ENCODE results near the gene RAB7B. TPM values are rescaled to one million over a fixed set of nuclear protein-coding genes. Genes with fewer than 3 reads are reported as not detected.
A peak's percentile ranks its signal among the peaks of the same experiment; 100 is the strongest.

RAB7B gene
- total RNA-seq, 1 donor from 2014 or later = not detected

DNA sequence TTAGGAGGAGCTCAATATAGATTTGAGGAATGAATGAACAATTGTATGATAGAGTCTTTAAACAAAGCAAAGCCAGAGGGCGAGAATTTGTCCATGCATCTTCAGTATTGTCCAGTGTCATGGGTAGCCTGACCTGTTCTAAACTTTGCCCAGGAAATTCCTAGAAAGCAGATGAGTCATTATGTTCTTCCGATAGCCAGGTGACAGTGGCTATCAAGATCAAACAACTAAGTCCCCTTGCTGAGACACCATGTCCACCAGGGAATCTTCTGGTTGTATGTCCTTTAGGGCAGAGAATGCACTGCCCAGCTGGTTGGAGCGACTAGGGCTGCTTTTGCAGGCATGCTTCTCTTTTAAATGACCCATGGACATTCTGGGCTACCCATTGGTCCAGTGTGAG lies 58.1 kb downstream of the RAB7B start:
- no peak overlapping the region for H2AFZ ChIP-seq (replicated peaks)
- no peak overlapping the region for H3K9ac ChIP-seq
- H3K9me3 ChIP-seq (ENCODE audit: low read depth) = no peaks in the 10 kb centered on the region
- Mint-ChIP-seq H3K4me3 (no peak overlapping the region), H3K27ac (no peak overlapping the region), H3K36me3 (no peaks in the 10 kb centered on the region), H3K27me3 (ENCODE audit: insufficient read depth, low read depth) (peaks cover 13% of the 10 kb centered on the region), H3K4me1 (peaks cover 25% of the 10 kb centered on the region), H3K9me3 (no peaks in the 10 kb centered on the region)
- H3K4me3 ChIP-seq = no peak overlapping the region
- H3F3A ChIP-seq (ENCODE audit: low read depth) = no peaks in the 10 kb centered on the region
- H3K27me3 ChIP-seq = no peaks in the 10 kb centered on the region
- H3K79me2 ChIP-seq (ENCODE audit: low read depth) = no peaks in the 10 kb centered on the region
- TF ChIP-seq EZH2phosphoT487 (IDR thresholded peaks at IDR 0.05) = no peak
- no peak for TF ChIP-seq EZH2 (IDR thresholded peaks at IDR 0.05)
- TF ChIP-seq, protein P1, sequence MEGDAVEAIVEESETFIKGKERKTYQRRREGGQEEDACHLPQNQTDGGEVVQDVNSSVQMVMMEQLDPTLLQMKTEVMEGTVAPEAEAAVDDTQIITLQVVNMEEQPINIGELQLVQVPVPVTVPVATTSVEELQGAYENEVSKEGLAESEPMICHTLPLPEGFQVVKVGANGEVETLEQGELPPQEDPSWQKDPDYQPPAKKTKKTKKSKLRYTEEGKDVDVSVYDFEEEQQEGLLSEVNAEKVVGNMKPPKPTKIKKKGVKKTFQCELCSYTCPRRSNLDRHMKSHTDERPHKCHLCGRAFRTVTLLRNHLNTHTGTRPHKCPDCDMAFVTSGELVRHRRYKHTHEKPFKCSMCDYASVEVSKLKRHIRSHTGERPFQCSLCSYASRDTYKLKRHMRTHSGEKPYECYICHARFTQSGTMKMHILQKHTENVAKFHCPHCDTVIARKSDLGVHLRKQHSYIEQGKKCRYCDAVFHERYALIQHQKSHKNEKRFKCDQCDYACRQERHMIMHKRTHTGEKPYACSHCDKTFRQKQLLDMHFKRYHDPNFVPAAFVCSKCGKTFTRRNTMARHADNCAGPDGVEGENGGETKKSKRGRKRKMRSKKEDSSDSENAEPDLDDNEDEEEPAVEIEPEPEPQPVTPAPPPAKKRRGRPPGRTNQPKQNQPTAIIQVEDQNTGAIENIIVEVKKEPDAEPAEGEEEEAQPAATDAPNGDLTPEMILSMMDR (IDR thresholded peaks at IDR 0.05) = no peak
- peaks cover 21% of the 10 kb centered on the region for H3K4me1 ChIP-seq
- H4K20me1 ChIP-seq (ENCODE audit: low read depth) = no peaks in the 10 kb centered on the region
- no peak overlapping the region for H3K27ac ChIP-seq
- no peak overlapping the region for H3K4me2 ChIP-seq
- H3K36me3 ChIP-seq = no peaks in the 10 kb centered on the region
- no peak for DNase-seq (ENCODE audit: low spot score)

DNA sequence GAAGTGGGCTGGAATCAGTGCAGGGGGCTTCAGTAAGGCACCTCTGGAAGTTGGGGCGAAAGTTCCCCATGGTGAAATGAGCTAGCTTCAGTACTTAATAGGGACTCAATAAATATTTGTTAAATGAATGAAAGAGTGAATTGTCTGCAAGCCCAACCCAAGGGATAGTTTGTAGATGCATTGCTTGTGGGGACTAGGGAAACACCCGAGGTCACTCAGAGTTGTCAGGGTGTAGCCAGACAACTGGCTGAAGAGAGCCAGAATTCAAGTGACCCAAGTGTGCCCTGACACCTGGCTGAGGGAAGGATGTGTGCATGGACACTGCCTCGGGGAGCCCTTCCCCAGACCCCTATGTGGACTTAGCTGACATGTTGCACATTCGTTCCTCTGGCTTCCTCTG lies 58.7 kb downstream of the RAB7B start:
- H3K4me3 ChIP-seq = no peak overlapping the region
- H3K36me3 ChIP-seq = no peaks in the 10 kb centered on the region
- no peak overlapping the region for H2AFZ ChIP-seq (replicated peaks)
- H3K27ac ChIP-seq = no peak overlapping the region
- H3K9ac ChIP-seq = no peak overlapping the region
- no peaks in the 10 kb centered on the region for H3K79me2 ChIP-seq (ENCODE audit: low read depth)
- H3K4me1 ChIP-seq = peaks cover 27% of the 10 kb centered on the region
- no peaks in the 10 kb centered on the region for H3K36me3 Mint-ChIP-seq
- TF ChIP-seq EZH2phosphoT487 (IDR thresholded peaks at IDR 0.05) = no peak
- TF ChIP-seq, protein P1 (IDR thresholded peaks at IDR 0.05) = no peak
- TF ChIP-seq EZH2 (IDR thresholded peaks at IDR 0.05) = no peak
- no peak overlapping the region for H3K27ac Mint-ChIP-seq
- H4K20me1 ChIP-seq (ENCODE audit: low read depth) = no peaks in the 10 kb centered on the region
- H3K27me3 Mint-ChIP-seq (ENCODE audit: insufficient read depth, low read depth) = peaks cover 14% of the 10 kb centered on the region
- no peaks in the 10 kb centered on the region for H3F3A ChIP-seq (ENCODE audit: low read depth)
- no peaks in the 10 kb centered on the region for H3K9me3 Mint-ChIP-seq
- no peak overlapping the region for H3K4me2 ChIP-seq
- H3K27me3 ChIP-seq = no peaks in the 10 kb centered on the region
- DNase-seq (ENCODE audit: low spot score) = no peak
- peaks cover 30% of the 10 kb centered on the region for H3K4me1 Mint-ChIP-seq
- H3K9me3 ChIP-seq (ENCODE audit: low read depth) = no peaks in the 10 kb centered on the region
- no peak overlapping the region for H3K4me3 Mint-ChIP-seq

DNA sequence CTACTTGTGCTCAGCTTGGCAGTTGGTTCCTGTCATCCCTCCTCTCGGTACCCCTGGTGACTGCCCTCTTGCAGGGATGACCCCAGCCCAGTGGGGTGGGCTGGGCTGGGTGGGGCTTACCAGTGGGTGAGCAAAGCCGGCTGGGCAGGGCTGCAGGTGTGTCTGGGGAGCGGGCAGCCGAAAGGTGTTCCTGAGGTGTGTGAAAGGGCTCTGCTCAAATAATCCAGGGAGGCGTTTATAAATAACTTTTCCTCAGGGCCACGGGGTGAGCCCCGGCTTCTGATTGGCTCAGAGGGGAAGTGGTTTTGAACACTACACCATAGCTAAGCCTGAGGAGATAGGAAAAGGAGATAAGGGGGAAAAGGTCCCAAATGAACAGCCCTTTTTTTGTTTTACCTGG lies 60.0 kb downstream of the RAB7B start, which contains the start of gene SLC26A9:
SLC26A9 (minus strand) TSS at position 212 of the 400 bp plus-strand sequence. CDS start 7,636 bp downstream, outside the sequence.
- Histone ChIP-seq H3K9me3 (ENCODE audit: low read depth) (no peaks in the 10 kb centered on the region), H3K4me2 (peak within 1 kb of the TSS; percentile 31), H3K36me3 (no peaks in the 10 kb centered on the region), H3K27me3 (no peaks in the 10 kb centered on the region), H4K20me1 (ENCODE audit: low read depth) (no peaks in the 10 kb centered on the region), H3K9ac (no peak within 1 kb of the TSS), H3K4me3 (no peak within 1 kb of the TSS), H2AFZ (replicated peaks) (no peak within 1 kb of the TSS), H3K27ac (no peak within 1 kb of the TSS), H3F3A (ENCODE audit: low read depth) (no peaks in the 10 kb centered on the region), H3K79me2 (ENCODE audit: low read depth) (no peaks in the 10 kb centered on the region), H3K4me1 (peaks cover 30% of the 10 kb centered on the region)
- Mint-ChIP-seq H3K4me1 (peaks cover 32% of the 10 kb centered on the region), H3K9me3 (no peaks in the 10 kb centered on the region), H3K4me3 (no peak within 1 kb of the TSS), H3K27ac (no peak within 1 kb of the TSS), H3K36me3 (no peaks in the 10 kb centered on the region), H3K27me3 (ENCODE audit: insufficient read depth, low read depth) (peaks cover 17% of the 10 kb centered on the region)
- no peak for DNase-seq (ENCODE audit: low spot score)
- TF ChIP-seq EZH2phosphoT487 (IDR thresholded peaks at IDR 0.05) (no peak), EZH2 (IDR thresholded peaks at IDR 0.05) (no peak)
- TF ChIP-seq, protein P1 (IDR thresholded peaks at IDR 0.05) = no peak

Measured in neural progenitor cell (in vitro differentiated cells).